Testis (tissue), 3 donors: ENCODE results near the gene CCNK. TPM values are rescaled to one million over a fixed set of nuclear protein-coding genes. Genes with fewer than 3 reads are reported as not detected.

Experiments
- DNase-seq: peaks from one replicate; pipeline ENCODE4 v3.0.0-alpha.2; 2019
- H3K27ac ChIP-seq, 2 donors: fragments of 200-600 bp; sonication (generic); one replicate each; pipeline ENCODE4 v1.5.1; 2019
- H3K27me3 ChIP-seq: fragments of 200-600 bp; sonication (generic); one replicate; pipeline ENCODE4 v1.5.1; 2019
- H3K36me3 ChIP-seq: fragments of 200-600 bp; sonication (generic); one replicate; pipeline ENCODE4 v1.5.1; 2017; ENCODE audit warnings: low read depth; ENCODE audit errors: missing control alignments
- H3K4me1 ChIP-seq: fragments of 200-600 bp; sonication (generic); one replicate; pipeline ENCODE4 v1.5.1; 2019
- H3K4me3 ChIP-seq, 2 donors: fragments of 200-600 bp; sonication (generic); one replicate each; pipeline ENCODE4 v1.5.1; 2017 to 2019
- H3K9me3 ChIP-seq: fragments of 200-600 bp; sonication (generic); one replicate; pipeline ENCODE4 v1.5.1; 2017
- POLR2A ChIP-seq: fragments of 450-650 bp; IDR thresholded peaks from one replicate; pipeline ENCODE4 v1.6.1; 2017; ENCODE audit warnings: antibody characterized with exemption, mild to moderate bottlenecking, moderate library complexity
- WGBS, 2 donors: methylation state at CpG; one replicate each; pipeline ENCODE4 v1.1.5; 2018; 5-methylcytosine and 5-hydroxymethylcytosine counted together
- intact Hi-C: fragments of 100-400 bp; cut with DNase I; formaldehyde crosslinking; loops from one replicate; pipeline ENCODE4 v1.15.1; 2023; ENCODE audit warnings: low total_unique reads
- polyA plus RNA-seq: library from polyadenylated mRNA; stranded (reverse); fragments of 350-450 nt; fragmentation: Illumina TruSeq; extraction: RNeasy Lipid Tissue Mini Kit (QIAGEN cat#74804); gene quantifications from one replicate; pipeline ENCODE4 v1.2.3, GENCODE V29; 2014; ENCODE audit warnings: low read depth, low replicate concordance; ENCODE audit not compliant: insufficient read depth
- total RNA-seq, 2 donors: library from RNA; depleted of rRNA; stranded (reverse); fragments of >200 nt; gene quantifications; one replicate each; pipeline ENCODE4 v1.2.3, GENCODE V29; 2016
- TF ChIP-seq, protein P1 (sequence below), 3 experiments: fragments of 450-650 bp in 2 of 3; fragments of 200-600 bp in 1 of 3; sonication (generic) in 1 of 3; IDR thresholded peaks; one replicate each; pipeline ENCODE4 v1.5.1; 2016 to 2019; ENCODE audit warnings: antibody characterized with exemption in 3 of 3, mild to moderate bottlenecking in 2 of 3, moderate library complexity in 1 of 3

Gene CCNK
- total and polyA plus RNA-seq, 3 donors from 2014 or later = 69.1 to 134 (median 73.1) TPM

DNA sequence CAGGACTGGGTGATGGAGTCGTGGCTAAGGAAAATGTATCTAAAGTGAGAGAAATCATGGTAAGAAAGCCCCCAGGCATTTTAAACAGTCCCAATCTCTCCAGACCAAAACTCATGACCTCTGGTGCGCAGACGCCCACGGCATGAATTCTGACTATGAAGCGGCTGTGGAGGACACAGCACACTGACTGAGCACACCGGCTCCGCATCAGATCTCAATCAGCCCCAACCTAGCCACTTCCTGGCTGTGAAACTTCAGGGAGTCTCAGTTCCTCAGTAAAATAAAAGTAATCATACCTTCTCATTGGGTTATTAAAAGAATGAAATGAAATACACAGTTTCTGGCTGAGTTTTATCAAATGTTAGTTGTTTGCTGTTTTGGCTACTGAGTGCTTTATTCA, 39.3 kb upstream of the CCNK start:
- TF ChIP-seq, protein P1, sequence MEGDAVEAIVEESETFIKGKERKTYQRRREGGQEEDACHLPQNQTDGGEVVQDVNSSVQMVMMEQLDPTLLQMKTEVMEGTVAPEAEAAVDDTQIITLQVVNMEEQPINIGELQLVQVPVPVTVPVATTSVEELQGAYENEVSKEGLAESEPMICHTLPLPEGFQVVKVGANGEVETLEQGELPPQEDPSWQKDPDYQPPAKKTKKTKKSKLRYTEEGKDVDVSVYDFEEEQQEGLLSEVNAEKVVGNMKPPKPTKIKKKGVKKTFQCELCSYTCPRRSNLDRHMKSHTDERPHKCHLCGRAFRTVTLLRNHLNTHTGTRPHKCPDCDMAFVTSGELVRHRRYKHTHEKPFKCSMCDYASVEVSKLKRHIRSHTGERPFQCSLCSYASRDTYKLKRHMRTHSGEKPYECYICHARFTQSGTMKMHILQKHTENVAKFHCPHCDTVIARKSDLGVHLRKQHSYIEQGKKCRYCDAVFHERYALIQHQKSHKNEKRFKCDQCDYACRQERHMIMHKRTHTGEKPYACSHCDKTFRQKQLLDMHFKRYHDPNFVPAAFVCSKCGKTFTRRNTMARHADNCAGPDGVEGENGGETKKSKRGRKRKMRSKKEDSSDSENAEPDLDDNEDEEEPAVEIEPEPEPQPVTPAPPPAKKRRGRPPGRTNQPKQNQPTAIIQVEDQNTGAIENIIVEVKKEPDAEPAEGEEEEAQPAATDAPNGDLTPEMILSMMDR (IDR thresholded peaks at IDR 0.05) = no peak
- TF ChIP-seq POLR2A = no peak
- H3K9me3 ChIP-seq = no peaks in the 10 kb centered on the region
- WGBS, 2 donors = 91 to 96% methylated on average over 7 of the region's 7 CpGs
- no peak overlapping the region for H3K27ac ChIP-seq
- H3K27me3 ChIP-seq = no peaks in the 10 kb centered on the region
- DNase-seq = no peak
- no peak overlapping the region for H3K4me3 ChIP-seq
- intact Hi-C loops = no loop called here
- no peaks in the 10 kb centered on the region for H3K4me1 ChIP-seq
- H3K36me3 ChIP-seq = no peaks in the 10 kb centered on the region

DNA sequence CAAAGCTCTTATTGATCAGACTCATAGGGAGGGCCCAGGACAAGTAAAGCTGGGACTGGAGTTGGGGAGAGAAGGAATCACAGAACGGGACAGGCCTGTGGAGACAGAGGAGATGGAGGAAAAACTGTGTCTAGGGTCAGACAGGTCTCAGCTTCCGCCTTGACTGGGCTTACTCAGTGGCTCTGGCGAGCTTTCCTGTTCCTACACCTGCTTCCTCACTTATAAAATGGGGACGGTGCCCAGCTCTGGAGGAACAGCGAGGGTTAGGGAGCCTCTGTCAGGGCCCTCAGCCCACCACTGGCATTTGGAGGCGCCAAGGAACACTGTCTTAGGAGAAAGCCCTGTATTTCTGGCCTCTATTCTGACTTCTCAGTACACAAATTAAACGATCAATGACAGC, 35.3 kb upstream of the CCNK start:
- H3K27ac ChIP-seq = no peak overlapping the region
- 87 to 91% methylated on average over 7 of the region's 7 CpGs for WGBS, 2 donors
- H3K27me3 ChIP-seq = no peaks in the 10 kb centered on the region
- H3K4me1 ChIP-seq = no peaks in the 10 kb centered on the region
- H3K4me3 ChIP-seq = no peak overlapping the region
- H3K36me3 ChIP-seq = no peaks in the 10 kb centered on the region
- TF ChIP-seq, protein P1 (IDR thresholded peaks at IDR 0.05) = no peak
- TF ChIP-seq POLR2A = no peak
- H3K9me3 ChIP-seq = no peaks in the 10 kb centered on the region
- intact Hi-C loops = no loop called here
- DNase-seq = no peak

DNA sequence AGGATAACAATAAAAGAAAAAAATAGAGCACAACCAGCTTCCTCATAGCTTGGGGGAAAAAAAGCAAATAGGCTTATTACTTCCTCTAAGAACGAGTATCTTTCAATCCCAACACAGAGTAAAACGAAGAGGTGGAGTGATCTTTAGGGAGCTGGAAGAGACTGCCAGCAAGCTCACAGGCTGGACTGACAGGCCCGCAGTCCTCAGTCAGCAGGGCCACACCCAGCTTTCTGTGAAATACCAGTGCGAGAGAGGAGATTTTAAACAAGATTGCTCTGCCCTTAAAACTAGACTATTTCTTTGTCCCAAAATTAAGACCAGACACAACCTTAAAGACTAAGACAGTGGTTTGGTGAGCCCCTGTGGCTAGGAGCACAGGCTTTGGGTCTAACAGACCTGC, 33.5 kb upstream of the CCNK start:
- no peak for DNase-seq
- TF ChIP-seq, protein P1 (IDR thresholded peaks at IDR 0.05) = no peak
- TF ChIP-seq POLR2A = no peak
- intact Hi-C loops = no loop called here
- H3K4me1 ChIP-seq = no peaks in the 10 kb centered on the region
- WGBS, 2 donors = 91 to 93% methylated on average over 4 of the region's 4 CpGs
- no peak overlapping the region for H3K27ac ChIP-seq
- no peaks in the 10 kb centered on the region for H3K27me3 ChIP-seq
- no peak overlapping the region for H3K4me3 ChIP-seq
- no peaks in the 10 kb centered on the region for H3K9me3 ChIP-seq
- no peaks in the 10 kb centered on the region for H3K36me3 ChIP-seq

DNA sequence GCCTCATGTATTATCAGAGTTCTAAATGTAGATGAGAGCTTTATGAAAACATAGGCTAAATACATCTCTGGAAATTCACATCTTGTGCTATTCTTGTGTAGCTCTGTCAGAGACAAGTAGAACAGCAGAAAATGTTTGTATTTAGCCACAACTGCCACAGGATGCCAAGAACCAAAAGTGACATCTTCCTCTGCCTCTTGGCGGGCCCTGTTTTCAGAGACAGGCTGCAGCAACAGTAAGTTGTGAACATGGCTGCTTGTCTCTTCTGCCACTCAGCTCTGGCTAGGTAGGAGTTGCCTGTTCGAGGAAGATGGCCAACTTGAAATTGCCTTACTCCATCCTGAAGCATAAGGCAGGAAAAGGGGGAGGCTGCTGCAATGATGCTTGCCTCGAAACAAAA, 30.9 kb upstream of the CCNK start:
- intact Hi-C loops = no loop called here
- DNase-seq = no peak
- TF ChIP-seq, protein P1 (IDR thresholded peaks at IDR 0.05) = no peak
- no peak for TF ChIP-seq POLR2A
- Histone ChIP-seq H3K9me3 (no peaks in the 10 kb centered on the region), H3K36me3 (no peaks in the 10 kb centered on the region), H3K4me3 (no peak overlapping the region), H3K4me1 (no peaks in the 10 kb centered on the region), H3K27ac (no peak overlapping the region), H3K27me3 (no peaks in the 10 kb centered on the region)
- 84 to 86% methylated on average over 3 of the region's 3 CpGs for WGBS, 2 donors

DNA sequence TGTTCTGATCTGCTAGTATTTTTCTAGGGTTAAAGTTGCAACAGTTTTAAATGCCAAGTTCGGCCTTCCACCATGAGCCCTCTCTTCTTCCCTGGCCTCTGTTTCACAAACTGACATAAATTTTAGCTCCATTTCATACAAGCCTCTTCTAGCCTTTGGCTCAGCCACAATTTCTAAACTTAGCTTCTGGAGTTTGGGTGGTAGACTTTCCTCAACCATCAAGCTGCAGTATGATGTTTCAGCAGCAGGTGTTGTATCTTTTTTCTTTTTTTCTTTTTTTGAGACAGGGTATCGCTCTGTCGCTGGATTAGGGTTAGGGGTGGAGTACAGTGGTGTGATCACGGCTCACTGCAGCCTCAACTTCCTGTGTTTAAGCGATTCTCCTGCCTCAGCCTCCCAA, 30.0 kb upstream of the CCNK start:
- TF ChIP-seq, protein P1 (IDR thresholded peaks at IDR 0.05) = no peak
- no peak for TF ChIP-seq POLR2A
- intact Hi-C loops = no loop called here
- no peak for DNase-seq

More for the DNA sequence above, 30.0 kb upstream of the CCNK start:
- no peaks in the 10 kb centered on the region for H3K27me3 ChIP-seq
- no peaks in the 10 kb centered on the region for H3K4me1 ChIP-seq
- no peaks in the 10 kb centered on the region for H3K9me3 ChIP-seq
- no peak overlapping the region for H3K27ac ChIP-seq
- WGBS, 2 donors = 93 to 95% methylated on average over 5 of the region's 5 CpGs
- no peaks in the 10 kb centered on the region for H3K36me3 ChIP-seq
- H3K4me3 ChIP-seq = no peak overlapping the region
